Erythroblast (primary cell): ENCODE measurements around the gene CHST9.
"Not testable (repeated sequence)": the region's sequence is repeated elsewhere in the genome, so short reads cannot be mapped to it uniquely, and the experiment has no call there.

Source experiments
- DNase-seq, 2 experiments: peaks; one replicate each; lab custom pipeline; 2025; lab: John Stamatoyannopoulos, UW
- GATA1 ChIP-seq: IDR thresholded peaks from 2 replicates; pipeline ENCODE4 v1.6.1; 2011; ENCODE audit warnings: low read depth, mild to moderate bottlenecking, control low read depth, low read length, moderate library complexity
- POLR2A ChIP-seq: IDR thresholded peaks from 2 replicates; pipeline ENCODE4 v1.6.1; 2011; ENCODE audit warnings: mild to moderate bottlenecking, low read length

CHST9 gene, protein sequence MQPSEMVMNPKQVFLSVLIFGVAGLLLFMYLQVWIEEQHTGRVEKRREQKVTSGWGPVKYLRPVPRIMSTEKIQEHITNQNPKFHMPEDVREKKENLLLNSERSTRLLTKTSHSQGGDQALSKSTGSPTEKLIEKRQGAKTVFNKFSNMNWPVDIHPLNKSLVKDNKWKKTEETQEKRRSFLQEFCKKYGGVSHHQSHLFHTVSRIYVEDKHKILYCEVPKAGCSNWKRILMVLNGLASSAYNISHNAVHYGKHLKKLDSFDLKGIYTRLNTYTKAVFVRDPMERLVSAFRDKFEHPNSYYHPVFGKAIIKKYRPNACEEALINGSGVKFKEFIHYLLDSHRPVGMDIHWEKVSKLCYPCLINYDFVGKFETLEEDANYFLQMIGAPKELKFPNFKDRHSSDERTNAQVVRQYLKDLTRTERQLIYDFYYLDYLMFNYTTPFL

DNA sequence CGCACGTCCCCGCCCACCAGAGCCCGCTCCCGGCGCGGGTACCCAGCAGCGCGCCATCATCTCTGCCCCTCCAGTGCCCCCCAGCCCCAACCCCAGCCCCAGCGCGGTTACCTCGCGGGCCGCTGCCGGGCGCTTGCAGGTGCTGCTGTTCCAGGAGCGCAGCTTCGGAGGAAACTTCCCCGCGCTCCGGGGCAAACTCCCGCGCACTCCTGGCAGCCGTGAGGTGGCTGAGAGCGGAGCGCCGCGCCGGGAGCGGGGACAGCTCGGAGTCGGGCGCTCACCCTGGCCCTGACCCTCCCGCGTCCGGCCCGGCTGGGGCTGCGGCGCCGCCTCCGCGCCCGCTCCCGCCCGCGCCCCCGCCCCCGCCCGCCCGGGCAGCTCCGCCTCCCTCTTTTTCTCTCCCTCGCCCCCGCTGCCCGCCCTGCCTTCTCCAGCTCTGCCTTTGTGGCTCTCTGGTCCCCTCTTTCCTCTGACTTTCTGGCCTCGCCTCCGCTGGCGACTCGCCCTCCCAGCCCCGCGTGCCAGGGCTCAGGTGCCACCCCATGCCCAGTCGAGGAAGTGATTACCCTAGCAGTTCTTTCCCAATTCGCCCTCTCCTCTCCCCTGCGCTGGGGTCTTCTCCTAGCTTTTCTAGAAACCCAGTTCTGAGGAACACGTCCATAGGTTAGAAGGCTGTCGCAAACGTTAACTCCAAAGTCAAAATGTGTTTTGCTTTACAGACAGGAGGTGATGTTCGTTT is at the start of gene CHST9:
Gene CHST9, minus strand, starts transcription at position 284 of the 739 bp plus-strand sequence. CDS start 42,499 bp downstream, outside the sequence.
- no peak for TF ChIP-seq GATA1
- no peak for TF ChIP-seq POLR2A
- DNase-seq = no peak

DNA sequence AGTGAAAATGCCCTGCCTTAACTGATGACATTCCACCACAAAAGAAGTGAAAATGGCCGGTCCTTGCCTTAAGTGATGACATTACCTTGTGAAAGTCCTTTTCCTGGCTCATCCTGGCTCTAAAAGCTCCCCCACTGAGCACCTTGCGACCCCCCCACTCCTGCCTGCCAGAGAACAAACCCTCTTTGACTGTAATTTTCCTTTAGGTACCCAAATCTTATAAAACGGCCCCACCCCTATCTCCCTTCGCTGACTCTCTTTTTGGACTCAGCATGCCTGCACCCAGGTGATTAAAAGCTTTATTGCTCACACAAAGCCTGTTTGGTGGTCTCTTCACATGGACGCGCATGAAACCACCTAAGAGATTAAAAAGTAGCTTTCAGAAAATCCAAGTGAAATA is 47.2 kb upstream of the CHST9 start:
- not testable (repeated sequence) for DNase-seq

DNA sequence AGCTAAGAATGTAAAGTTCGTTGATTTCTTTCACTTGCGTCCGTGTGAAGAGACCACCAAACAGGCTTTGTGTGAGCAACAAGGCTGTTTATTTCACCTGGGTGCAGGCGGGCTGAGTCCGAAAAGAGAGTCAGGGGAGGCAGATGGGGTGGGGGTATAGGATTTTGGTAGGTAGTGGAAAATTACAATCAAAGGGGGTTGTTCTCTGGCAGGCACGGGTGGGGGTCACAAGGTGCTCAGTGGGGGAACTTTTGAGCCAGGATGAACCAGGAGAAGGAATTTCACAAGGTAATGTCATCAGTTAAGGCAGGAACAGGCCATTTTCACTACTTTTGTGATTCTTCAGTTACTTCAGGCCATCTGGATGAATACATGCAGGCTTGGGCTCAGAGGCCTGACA is 46.6 kb upstream of the CHST9 start:
- not testable (repeated sequence) for DNase-seq

DNA sequence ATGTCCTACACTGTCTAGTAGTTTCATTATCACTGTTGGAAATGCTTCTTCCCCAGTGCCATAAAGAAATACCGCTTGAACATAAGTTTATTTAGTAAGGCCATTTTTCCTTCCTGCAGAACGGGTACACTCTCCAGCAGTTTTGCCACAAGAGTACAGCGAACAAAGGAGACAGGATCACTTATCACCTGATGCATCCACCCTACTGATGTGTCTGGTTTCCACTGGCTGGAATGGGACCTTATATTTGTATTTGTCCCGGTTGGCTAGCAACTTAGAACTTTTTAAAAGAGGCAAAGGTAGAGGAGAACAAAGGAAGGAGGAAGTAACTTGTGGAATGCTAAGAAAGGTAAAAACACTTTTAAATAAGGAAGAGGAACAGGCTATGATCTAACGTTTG is 46.1 kb upstream of the CHST9 start:
- not testable (repeated sequence) for DNase-seq

DNA sequence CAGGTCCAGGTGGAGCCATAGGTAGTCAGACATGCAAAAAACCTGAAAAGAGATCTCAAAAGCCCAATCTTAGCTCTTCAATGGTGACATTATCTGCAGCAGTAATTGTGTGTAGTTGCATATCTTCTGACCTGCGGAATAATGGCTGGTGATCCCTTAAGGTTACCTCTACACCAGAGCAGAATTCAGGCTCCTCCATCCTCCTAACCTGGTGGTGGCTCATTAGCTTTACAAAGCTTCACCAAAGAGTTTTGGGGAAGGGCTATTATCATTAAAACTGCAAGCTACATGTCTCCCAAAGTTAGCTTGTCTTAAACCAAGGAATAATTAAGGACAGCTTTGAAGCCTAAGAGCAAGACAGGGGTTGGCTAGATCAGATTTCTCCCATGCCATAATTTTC is 42.6 kb upstream of the CHST9 start:
- no peak for DNase-seq
- TF ChIP-seq GATA1 (no peak), POLR2A (no peak)

DNA sequence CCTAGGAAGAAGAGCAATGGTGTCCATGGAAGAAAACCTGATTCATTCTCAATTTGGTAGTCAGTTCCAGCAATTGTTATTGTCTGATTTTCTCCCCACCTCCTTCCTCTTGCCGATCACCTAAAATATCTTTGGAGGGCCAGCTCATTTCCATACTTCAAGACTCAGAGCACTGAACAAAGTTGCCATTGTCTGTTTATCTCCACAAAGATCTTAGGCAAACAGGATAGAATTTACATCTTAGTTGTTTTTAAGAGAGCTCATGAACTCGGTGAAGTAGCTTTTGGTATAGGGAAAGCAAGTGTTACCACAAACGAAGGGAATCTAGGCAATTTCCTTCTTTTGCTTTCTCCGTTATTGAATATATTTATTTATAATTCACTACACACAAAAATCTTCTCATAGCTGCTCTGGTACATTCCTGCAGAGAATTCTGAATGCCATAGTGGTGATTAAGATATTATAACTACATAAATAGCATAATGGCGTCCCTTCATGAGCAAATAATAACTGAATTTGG is 41.5 kb upstream of the CHST9 start:
- no peak for TF ChIP-seq POLR2A
- TF ChIP-seq GATA1 = no peak

DNA sequence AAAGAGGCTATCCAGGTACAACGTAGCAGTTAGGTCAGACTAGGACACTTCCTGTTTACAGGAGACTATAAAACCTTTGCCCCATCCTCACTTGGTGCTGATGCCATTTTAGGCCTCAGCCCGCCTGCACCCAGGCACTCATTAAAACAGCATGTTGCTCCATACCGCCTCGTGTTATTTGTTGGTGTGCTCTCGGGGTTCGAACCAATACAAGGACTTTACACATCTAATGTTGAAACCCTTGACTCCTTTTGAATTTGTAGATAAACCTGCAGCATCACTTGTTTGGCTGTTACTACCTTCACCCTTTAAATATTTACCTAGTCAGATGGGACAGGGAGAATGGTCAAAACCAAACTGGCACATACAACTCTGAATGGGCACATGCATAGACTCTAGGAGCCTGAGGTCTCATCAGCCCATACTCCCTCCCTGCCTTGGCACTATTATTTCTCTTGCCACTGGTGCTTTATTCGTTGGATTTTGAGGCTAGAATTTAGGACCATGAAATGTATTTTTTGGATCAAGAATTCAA is 40.9 kb upstream of the CHST9 start:
- TF ChIP-seq GATA1 (no peak), POLR2A (no peak)
- no peak for DNase-seq

More for the DNA sequence above, 41.5 kb upstream of the CHST9 start:
- no peak for DNase-seq

DNA sequence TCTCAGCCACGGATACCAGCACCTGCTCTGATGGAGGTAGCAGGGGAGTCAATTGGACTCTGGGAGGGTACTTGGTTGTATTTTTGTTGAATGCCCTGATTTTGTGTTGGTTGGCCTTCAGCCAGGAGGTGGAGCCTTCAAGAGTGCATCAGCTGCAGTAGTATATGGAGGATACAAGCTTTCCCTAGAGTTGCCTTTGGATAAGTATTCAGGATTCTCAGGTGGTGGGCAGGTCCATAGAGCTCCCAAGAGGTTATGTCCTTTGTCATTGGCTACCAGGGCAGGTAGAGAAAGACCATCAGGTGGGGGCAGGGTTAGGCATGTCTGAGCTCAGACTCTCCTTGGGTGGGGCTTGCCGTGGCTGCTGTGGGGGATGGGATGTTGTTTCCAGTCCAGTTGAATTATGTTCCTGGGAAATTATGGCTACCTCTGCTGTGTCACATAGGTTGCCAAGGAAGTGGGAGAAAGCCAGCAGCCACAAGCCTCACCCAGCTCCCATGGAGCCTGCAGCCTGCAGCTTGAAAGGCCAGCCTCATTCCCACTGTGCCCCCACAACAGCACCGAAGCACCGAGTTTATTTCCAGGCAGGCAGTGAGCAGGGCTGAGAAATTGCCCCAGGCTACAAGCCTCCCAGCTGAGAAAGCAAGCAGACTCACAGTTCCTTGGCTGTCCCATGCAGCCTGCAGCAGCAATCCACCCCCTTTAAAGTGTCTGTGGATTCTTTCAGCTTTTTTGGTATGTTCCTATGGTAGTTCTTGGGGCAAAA is 38.6 kb upstream of the CHST9 start:
- DNase-seq = no peak
- TF ChIP-seq POLR2A (no peak), GATA1 (no peak)

DNA sequence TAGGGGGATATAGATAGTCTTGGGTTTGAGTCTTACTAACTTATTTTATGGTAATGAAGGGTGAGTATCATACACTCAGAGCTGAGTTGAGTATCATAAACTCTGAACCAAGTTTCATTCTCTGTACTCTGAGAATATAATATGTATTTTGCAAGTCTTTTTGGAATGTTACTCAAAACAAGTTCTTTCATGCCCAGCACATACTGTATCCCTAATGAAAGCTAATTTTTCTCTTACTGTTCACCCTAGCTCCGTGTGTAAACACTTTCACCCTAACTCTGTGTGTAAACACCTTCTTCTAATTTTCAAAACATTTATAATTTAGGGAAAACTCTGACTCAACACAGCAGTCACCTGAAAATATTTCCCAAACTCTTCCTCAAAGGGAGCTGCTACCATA is 29.7 kb upstream of the CHST9 start:
- DNase-seq = no peak
- no peak for TF ChIP-seq GATA1
- no peak for TF ChIP-seq POLR2A

DNA sequence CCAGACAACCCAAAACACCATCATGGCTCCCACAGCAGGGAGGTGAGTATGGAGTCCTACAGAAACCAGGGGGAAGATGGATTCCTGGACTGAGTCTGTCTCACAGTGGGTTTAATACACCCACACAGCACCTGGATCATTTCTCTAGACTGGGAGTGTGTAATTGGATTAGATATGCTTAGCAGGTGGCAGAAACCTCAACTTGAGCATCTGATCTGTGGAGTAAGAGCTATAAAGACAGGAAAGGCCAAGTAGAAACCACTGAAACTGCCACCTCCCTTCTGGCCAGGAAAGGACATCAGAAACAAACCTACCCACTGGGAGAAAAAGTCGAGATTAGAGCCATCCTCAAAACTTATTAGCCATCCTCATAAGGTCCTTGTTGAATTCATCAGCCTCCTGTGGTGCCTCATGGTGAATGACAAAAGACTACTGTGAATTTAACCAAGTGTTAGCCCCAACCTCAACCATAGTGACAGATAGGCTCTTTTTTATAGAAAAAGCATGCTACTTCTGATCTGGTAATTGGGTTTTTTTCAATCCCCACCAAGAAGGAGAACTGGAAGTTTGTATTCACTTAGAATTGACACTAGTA is 28.1 kb upstream of the CHST9 start:
- no peak for DNase-seq
- TF ChIP-seq GATA1 (no peak), POLR2A (no peak)

DNA sequence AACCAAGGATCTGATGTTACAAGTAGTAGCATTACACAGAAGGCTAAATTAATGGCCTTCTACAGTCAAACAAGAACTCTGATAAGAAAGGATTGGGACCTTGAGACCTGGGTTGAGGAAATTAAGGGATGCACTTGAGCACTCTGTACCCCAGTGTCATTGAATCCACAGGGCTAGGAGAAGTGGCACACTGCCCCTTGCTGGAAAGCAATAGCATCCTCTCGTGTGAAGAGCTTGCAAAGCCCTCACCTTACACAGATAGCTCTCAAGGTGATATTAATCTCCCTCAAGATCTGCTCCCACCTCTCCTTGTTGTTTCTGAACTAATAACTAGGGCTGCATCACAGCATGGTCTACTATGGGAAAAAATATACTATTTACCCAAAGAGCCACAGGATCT is 26.5 kb upstream of the CHST9 start:
- DNase-seq = no peak
- TF ChIP-seq GATA1 (no peak), POLR2A (no peak)

DNA sequence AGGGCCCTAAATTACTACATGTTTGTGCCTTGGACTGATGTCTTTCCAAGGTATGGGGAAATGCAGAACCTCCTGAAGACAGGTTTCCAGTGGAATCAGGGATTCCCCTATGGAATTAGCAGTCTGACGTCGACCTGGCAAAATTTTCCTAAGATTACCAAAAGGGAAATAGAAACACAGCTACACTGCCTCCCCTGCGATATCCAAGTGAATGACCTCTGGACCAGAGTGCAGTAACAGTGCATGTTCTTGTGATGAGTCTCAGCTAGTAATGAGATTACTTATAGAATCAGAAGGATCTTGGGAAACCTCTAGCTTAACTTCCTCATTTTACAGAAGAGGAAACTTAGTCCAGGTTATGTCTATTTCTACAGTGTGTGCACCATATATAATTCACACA is 21.3 kb upstream of the CHST9 start:
- no peak for DNase-seq
- no peak for TF ChIP-seq POLR2A
- TF ChIP-seq GATA1 = no peak

DNA sequence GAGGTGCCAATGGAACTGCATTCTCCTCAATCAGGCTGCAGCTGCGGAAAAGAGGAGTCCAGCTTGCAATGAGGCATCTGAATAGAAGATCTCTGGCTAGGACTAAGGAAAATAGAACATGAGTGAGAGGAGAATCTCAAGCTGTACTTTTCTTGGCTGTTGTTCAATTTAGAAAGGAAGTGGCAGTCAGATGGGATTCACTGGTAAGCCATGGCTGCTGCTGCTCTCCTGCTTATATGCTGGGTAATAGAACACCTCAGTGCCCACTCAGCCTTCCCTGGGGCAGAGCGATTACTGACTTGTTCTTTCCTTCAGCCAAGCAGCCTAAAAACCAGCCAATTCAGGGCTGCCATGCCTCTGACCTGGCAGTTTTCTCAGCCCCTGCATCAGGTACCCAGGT is 17.6 kb upstream of the CHST9 start:
- no peak for DNase-seq
- TF ChIP-seq POLR2A = no peak
- TF ChIP-seq GATA1 = no peak
